Measurements from ENCODE around the gene CBFA2T2. TPM values are rescaled to one million over a fixed set of nuclear protein-coding genes. Genes with fewer than 3 reads are reported as not detected.
"Not testable (repeated sequence)": the region's sequence is repeated elsewhere in the genome, so short reads cannot be mapped to it uniquely, and the experiment has no call there.

CBFA2T2 gene
- total and polyA plus RNA-seq, 2 of the 4 experiments (the other 2 are of a cell fraction), result 3.8 to 6.2 TPM

DNA sequence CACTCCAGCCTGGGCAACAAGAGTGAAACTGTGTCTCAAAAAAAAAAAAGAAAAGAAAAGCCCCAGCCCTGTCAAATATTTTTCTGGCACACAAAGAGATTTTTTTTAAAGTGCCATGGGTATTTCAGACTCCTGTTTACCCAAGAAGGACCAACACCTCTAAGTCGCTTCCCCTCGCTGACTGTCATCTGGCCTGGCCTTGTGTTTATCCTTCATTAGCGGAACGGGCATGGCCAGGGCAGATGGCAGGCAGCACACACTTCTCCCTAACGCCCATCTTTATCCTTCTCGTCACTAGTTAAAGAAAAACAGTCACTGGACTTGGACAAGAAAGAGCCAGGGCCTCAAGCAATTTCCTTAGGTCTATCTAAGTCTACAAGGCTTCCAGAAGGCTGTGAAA lies 7.3 kb upstream of the CBFA2T2 start:
- no peak overlapping the region for H3K4ac ChIP-seq (ENCODE audit: low read depth, low read length)
- ATAC-seq (ENCODE audit: low read depth), result no peak
- no peak overlapping the region for H2BK5ac ChIP-seq (ENCODE audit: low read depth, low read length, poor library complexity, severe bottlenecking)
- H3K9me1 ChIP-seq (ENCODE audit: insufficient read depth, low read length), result no peaks in the 10 kb centered on the region
- no peak overlapping the region for H4K91ac ChIP-seq (ENCODE audit: insufficient read depth, low read depth, low read length)
- ChIA-PET POLR2A (ENCODE audit: unreplicated experiment) (no interaction called here), CTCF (no interaction called here)
- no peak for DNase-seq
- WGBS, 2 experiments (ENCODE audit: extremely low coverage in 2 of 2, insufficient read length in 1 of 2), result 54% methylated on average over 6 of the region's 6 CpGs; no CpG with 5 or more reads in 1 of the 2 experiments
- H3K14ac ChIP-seq (replicated peaks; ENCODE audit: low read depth, low read length), result no peak overlapping the region
- H3K56ac ChIP-seq (ENCODE audit: extremely low read depth, insufficient read depth, low read length), result no peak overlapping the region
- no peaks in the 10 kb centered on the region for H3K9me3 ChIP-seq (ENCODE audit: control insufficient read depth, insufficient read depth, low read length)
- no peaks in the 10 kb centered on the region for H4K20me1 ChIP-seq (ENCODE audit: insufficient read depth, low read length)
- no peaks in the 10 kb centered on the region for H3K79me1 ChIP-seq (ENCODE audit: low read depth in 1 of 2, low read length in 2 of 2)
- intact Hi-C loops (cut with micrococcal nuclease), result no loop called here
- H3K23ac ChIP-seq (ENCODE audit: low read depth, low read length), result no peak overlapping the region
- H4K5ac ChIP-seq (ENCODE audit: low read depth, low read length), result no peak overlapping the region
- H2BK15ac ChIP-seq (ENCODE audit: low read depth, low read length), result no peak overlapping the region
- no TSS peak for BruUV-seq (replicated peaks)
- no peak overlapping the region for H2BK20ac ChIP-seq (ENCODE audit: low read depth, low read length)
- H4K8ac ChIP-seq (ENCODE audit: low read depth in 2 of 2, low read length in 2 of 2), result no peak overlapping the region
- no peak overlapping the region for H3K27ac ChIP-seq (ENCODE audit: insufficient read depth, low read length)
- no peak overlapping the region for H3K18ac ChIP-seq (ENCODE audit: low read depth, low read length)
- no peak overlapping the region for H3K4me3 ChIP-seq (ENCODE audit: insufficient read depth, low read depth, low read length)
- peaks cover 4% of the 10 kb centered on the region; the same call in 1 of the 2 replicates for H3K27me3 ChIP-seq (ENCODE audit: control insufficient read depth, insufficient read depth, low read length)
- H2AK5ac ChIP-seq (ENCODE audit: low read depth, low read length), result no peak overlapping the region
- no peak overlapping the region for H2AK9ac ChIP-seq (replicated peaks; ENCODE audit: low read depth, low read length, poor library complexity)
- no peak overlapping the region for H2AFZ ChIP-seq (replicated peaks; ENCODE audit: low read length, poor library complexity)
- dilution Hi-C loops (cut with HindIII; ENCODE audit: low sequenced_read_pairs, unreplicated experiment), result no loop called here
- no peak for TF ChIP-seq CEBPB (IDR thresholded peaks at IDR 0.05; ENCODE audit: low read depth, low read length)
- TF ChIP-seq MAFK (IDR thresholded peaks at IDR 0.05; ENCODE audit: low read depth, low read length), result no peak
- no peak for TF ChIP-seq SMC3 (IDR thresholded peaks at IDR 0.05; ENCODE audit: low read depth, low read length)
- no peak for TF ChIP-seq MAZ (IDR thresholded peaks at IDR 0.05; ENCODE audit: borderline replicate concordance, low read depth, low read length)
- TF ChIP-seq RAD21 (IDR thresholded peaks at IDR 0.05; ENCODE audit: low read length), result no peak
- no peak for TF ChIP-seq RFX5 (IDR thresholded peaks at IDR 0.05; ENCODE audit: low read depth, low read length)
- no peak for TF ChIP-seq RCOR1 (IDR thresholded peaks at IDR 0.05; ENCODE audit: insufficient replicate concordance, low read length)
- no peak for TF ChIP-seq USF2 (IDR thresholded peaks at IDR 0.05; ENCODE audit: low read depth, low read length)
- no peak for TF ChIP-seq POLR2A (IDR thresholded peaks at IDR 0.05; ENCODE audit: low read depth, low read length)
- H3K4me2 ChIP-seq (ENCODE audit: low read depth, low read length), result no peak overlapping the region
- H3K4me1 ChIP-seq (ENCODE audit: control insufficient read depth, insufficient read depth, low read length), result no peaks in the 10 kb centered on the region
- in situ Hi-C loops (cut with MboI; ENCODE audit: low sequenced_read_pairs), result no loop called here
- no peak overlapping the region for H2BK120ac ChIP-seq (ENCODE audit: low read depth, low read length)
- H3K36me3 ChIP-seq (ENCODE audit: control insufficient read depth, insufficient read depth, low read length), result no peaks in the 10 kb centered on the region
- no peak overlapping the region for H3K9ac ChIP-seq (ENCODE audit: low read depth, low read length)

GRCh38 chr20:33483186-33483585 lies 6.7 kb upstream of the CBFA2T2 start:
- BruUV-seq (replicated peaks); H3K4me1 ChIP-seq (ENCODE audit: control insufficient read depth, insufficient read depth, low read length); intact Hi-C loops (cut with micrococcal nuclease); CTCF ChIA-PET; H3K23ac ChIP-seq (ENCODE audit: low read depth, low read length); H3K4me3 ChIP-seq (ENCODE audit: insufficient read depth, low read depth, low read length); H3K56ac ChIP-seq (ENCODE audit: extremely low read depth, insufficient read depth, low read length); H3K9me3 ChIP-seq (ENCODE audit: control insufficient read depth, insufficient read depth, low read length); DNase-seq; H4K5ac ChIP-seq (ENCODE audit: low read depth, low read length); H3K18ac ChIP-seq (ENCODE audit: low read depth, low read length); ATAC-seq (ENCODE audit: low read depth); POLR2A ChIA-PET (ENCODE audit: unreplicated experiment); H2BK15ac ChIP-seq (ENCODE audit: low read depth, low read length); H4K91ac ChIP-seq (ENCODE audit: insufficient read depth, low read depth, low read length); H2BK5ac ChIP-seq (ENCODE audit: low read depth, low read length, poor library complexity, severe bottlenecking); dilution Hi-C loops (cut with HindIII; ENCODE audit: low sequenced_read_pairs, unreplicated experiment); H2AFZ ChIP-seq (replicated peaks; ENCODE audit: low read length, poor library complexity); H2BK120ac ChIP-seq (ENCODE audit: low read depth, low read length); H2AK9ac ChIP-seq (replicated peaks; ENCODE audit: low read depth, low read length, poor library complexity); H3K4ac ChIP-seq (ENCODE audit: low read depth, low read length); H3K27me3 ChIP-seq (ENCODE audit: control insufficient read depth, insufficient read depth, low read length); H3K79me1 ChIP-seq (ENCODE audit: low read depth in 1 of 2, low read length in 2 of 2); H3K4me2 ChIP-seq (ENCODE audit: low read depth, low read length); H2AK5ac ChIP-seq (ENCODE audit: low read depth, low read length); H4K8ac ChIP-seq (ENCODE audit: low read depth in 2 of 2, low read length in 2 of 2); H3K36me3 ChIP-seq (ENCODE audit: control insufficient read depth, insufficient read depth, low read length); H3K27ac ChIP-seq (ENCODE audit: insufficient read depth, low read length); H2BK20ac ChIP-seq (ENCODE audit: low read depth, low read length); H3K9me1 ChIP-seq (ENCODE audit: insufficient read depth, low read length); H3K9ac ChIP-seq (ENCODE audit: low read depth, low read length); in situ Hi-C loops (cut with MboI; ENCODE audit: low sequenced_read_pairs); H3K14ac ChIP-seq (replicated peaks; ENCODE audit: low read depth, low read length); H4K20me1 ChIP-seq (ENCODE audit: insufficient read depth, low read length): not testable (repeated sequence)
- 100% methylated on average over 1 of the region's 5 CpGs; no CpG with 5 or more reads in 1 of the 2 experiments for WGBS, 2 experiments (ENCODE audit: extremely low coverage in 2 of 2, insufficient read length in 1 of 2)

Measured in IMR-90 (cell line).